ENCODE data around the gene TNPO3. TPM values are rescaled to one million over a fixed set of nuclear protein-coding genes. Genes with fewer than 3 reads are reported as not detected.
"Not testable (repeated sequence)": the region's sequence is repeated elsewhere in the genome, so short reads cannot be mapped to it uniquely, and the experiment has no call there.

Gene TNPO3
- total and polyA plus RNA-seq, 4 donors = 12.3 to 45.9 (median 25.9) TPM

DNA sequence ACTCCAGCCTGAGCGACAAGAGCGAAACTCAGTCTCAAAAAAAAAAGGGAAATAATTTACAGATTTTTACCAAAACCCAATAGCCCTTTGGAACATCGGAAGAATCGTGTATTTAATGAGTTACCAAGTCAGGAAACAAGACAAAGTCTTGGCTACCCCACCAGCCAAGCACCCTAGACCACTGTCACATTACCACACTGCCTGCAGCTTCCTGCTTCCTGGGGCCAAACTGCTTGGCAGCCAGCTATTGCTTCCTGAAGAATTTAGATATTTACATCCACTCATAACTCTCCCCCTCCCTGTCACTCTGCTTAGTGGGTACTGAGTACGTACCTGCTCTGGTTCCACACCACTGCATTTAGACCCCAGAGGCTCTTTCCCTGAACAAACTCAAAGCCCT lies 14.1 kb upstream of the TNPO3 start:
- ATAC-seq (ENCODE audit: insufficient read depth, low FRiP score) = no peak
- 20 to 47% methylated on average over 5 of the region's 5 CpGs for WGBS, 2 donors
- H3K4me1 ChIP-seq (ENCODE audit: control insufficient read depth in 5 of 5, insufficient read depth in 5 of 5, low read length in 5 of 5) = no peaks in the 10 kb centered on the region
- DNase-seq = no peak
- TF ChIP-seq, protein P1, sequence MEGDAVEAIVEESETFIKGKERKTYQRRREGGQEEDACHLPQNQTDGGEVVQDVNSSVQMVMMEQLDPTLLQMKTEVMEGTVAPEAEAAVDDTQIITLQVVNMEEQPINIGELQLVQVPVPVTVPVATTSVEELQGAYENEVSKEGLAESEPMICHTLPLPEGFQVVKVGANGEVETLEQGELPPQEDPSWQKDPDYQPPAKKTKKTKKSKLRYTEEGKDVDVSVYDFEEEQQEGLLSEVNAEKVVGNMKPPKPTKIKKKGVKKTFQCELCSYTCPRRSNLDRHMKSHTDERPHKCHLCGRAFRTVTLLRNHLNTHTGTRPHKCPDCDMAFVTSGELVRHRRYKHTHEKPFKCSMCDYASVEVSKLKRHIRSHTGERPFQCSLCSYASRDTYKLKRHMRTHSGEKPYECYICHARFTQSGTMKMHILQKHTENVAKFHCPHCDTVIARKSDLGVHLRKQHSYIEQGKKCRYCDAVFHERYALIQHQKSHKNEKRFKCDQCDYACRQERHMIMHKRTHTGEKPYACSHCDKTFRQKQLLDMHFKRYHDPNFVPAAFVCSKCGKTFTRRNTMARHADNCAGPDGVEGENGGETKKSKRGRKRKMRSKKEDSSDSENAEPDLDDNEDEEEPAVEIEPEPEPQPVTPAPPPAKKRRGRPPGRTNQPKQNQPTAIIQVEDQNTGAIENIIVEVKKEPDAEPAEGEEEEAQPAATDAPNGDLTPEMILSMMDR (IDR thresholded peaks at IDR 0.05; ENCODE audit: control extremely low read depth, extremely low read depth) = no peak
- no peak overlapping the region for H3K27ac ChIP-seq (ENCODE audit: low read depth in 1 of 2, low read length in 1 of 2)
- no peak overlapping the region for H3K9ac ChIP-seq (ENCODE audit: insufficient read depth in 1 of 2, low read length in 2 of 2)
- peaks cover 0 to 14% (median 0%) of the 10 kb centered on the region in 3 donors for H3K27me3 ChIP-seq (ENCODE audit: control insufficient read depth in 3 of 3, insufficient read depth in 3 of 3, low read length in 2 of 3)
- no peaks in the 10 kb centered on the region for H3K36me3 ChIP-seq (ENCODE audit: control insufficient read depth in 4 of 4, insufficient read depth in 4 of 4, low read length in 4 of 4)
- H3K9me3 ChIP-seq (ENCODE audit: control insufficient read depth in 4 of 4, insufficient read depth in 3 of 4, low read length in 3 of 4) = peaks cover 0 to 2% (median 0%) of the 10 kb centered on the region in 4 donors
- H3K4me3 ChIP-seq = no peak overlapping the region

DNA sequence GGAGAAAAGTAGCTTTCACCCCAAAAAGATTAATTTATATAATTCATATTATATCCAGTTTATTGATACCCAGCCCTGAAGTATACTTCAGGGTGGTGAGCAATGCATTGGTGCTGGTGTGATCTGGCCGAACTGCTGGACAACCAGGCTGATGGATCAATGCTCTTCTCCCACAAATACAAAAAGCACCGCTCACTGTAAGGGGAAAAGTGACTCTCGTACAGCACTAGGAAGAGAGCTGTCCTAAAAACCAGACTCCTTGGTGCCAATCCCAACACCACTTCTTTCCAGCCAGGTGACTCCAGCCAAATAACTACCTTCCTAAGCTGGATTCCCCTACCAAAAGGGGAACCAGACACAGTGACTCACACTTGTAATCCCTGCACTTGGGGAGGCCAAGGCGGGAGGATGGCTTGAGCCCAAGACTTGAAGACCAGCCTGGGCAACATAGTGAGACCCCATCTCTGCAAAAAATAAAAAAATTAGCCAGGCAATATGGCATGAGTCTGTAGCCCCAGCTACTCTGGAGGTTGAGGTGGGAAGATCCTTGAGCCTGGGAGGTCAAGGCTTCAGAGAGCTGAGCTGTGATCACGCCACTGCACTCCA lies 13.1 kb upstream of the TNPO3 start:
- H3K4me1 ChIP-seq (ENCODE audit: control insufficient read depth in 5 of 5, insufficient read depth in 5 of 5, low read length in 5 of 5) = no peaks in the 10 kb centered on the region
- H3K27ac ChIP-seq (ENCODE audit: low read depth in 1 of 2, low read length in 1 of 2) = no peak overlapping the region
- H3K9ac ChIP-seq (ENCODE audit: insufficient read depth in 1 of 2, low read length in 2 of 2) = no peak overlapping the region
- 90 to 91% methylated on average over 5 of the region's 5 CpGs for WGBS, 2 donors
- no peaks in the 10 kb centered on the region for H3K36me3 ChIP-seq (ENCODE audit: control insufficient read depth in 4 of 4, insufficient read depth in 4 of 4, low read length in 4 of 4)
- ATAC-seq (ENCODE audit: insufficient read depth, low FRiP score) = no peak
- peaks cover 0 to 11% (median 0%) of the 10 kb centered on the region in 3 donors for H3K27me3 ChIP-seq (ENCODE audit: control insufficient read depth in 3 of 3, insufficient read depth in 3 of 3, low read length in 2 of 3)
- DNase-seq = no peak
- H3K9me3 ChIP-seq (ENCODE audit: control insufficient read depth in 4 of 4, insufficient read depth in 3 of 4, low read length in 3 of 4) = peaks cover 0 to 2% (median 0%) of the 10 kb centered on the region in 4 donors
- TF ChIP-seq, protein P1 (IDR thresholded peaks at IDR 0.05; ENCODE audit: control extremely low read depth, extremely low read depth) = no peak
- H3K4me3 ChIP-seq = no peak overlapping the region

DNA sequence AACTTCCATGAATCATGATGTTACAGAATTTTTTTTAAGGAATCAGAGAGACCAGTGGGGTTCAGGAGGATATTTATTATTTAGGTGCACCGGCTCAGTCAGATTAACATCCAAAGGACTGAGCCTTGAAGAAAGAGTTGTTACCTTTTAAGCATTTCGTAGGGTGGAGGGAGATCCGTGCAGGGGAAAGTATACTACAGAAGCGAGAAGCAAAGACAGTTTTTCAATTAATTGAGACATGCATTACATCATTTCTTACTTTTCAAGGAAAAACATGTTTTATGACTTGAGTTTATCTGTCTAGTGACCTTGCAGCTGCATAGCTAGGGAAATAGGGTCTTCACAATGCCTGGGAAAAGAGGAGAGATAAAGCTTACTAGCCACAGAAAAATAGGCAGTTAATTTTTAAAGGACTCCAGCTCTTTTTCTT lies 12.2 kb upstream of the TNPO3 start:
- H3K9me3 ChIP-seq (ENCODE audit: control insufficient read depth in 4 of 4, insufficient read depth in 3 of 4, low read length in 3 of 4) = not testable (repeated sequence)

DNA sequence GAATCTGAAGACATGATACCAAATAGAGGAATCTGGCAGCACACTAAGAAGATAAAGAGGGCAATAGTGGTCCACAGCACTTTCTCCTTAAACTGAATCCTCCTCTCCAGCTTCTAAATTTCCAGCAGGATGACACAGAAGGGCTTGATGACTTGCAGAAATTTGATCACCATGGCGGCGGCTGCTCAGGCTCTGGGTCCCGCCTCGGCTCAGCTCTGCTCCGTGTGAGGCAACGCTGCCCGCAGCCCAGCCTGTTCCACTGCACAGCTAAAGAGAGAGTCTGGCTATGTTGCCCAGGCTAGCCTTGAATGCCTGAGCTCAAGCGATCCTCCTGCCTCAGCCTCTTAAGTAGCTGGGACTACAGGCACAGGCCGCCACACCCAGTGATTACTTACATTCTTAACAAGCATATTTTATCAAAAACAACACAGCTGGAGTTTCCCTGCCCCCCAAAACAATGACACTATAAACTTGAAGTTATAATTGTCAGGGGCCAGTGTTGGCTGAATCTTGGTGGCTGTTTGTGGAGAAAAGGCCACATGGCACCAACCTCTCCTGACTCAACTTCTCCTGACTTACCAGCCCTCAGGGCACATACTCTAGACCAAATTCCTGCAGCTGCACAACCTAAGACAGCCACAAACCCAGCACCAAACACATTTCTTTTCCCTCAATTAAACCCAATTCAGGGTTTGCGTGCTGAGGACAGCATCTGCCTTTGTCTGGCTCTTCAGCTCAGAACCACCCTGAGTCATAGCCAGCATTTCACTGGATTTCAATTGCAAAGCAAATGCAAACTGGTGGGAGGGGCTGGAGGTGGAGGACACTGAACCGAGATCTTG lies 11.6 kb upstream of the TNPO3 start:
- H3K27ac ChIP-seq (ENCODE audit: low read depth in 1 of 2, low read length in 1 of 2) = no peak overlapping the region
- H3K9me3 ChIP-seq (ENCODE audit: control insufficient read depth in 4 of 4, insufficient read depth in 3 of 4, low read length in 3 of 4) = peaks cover 0 to 2% (median 0%) of the 10 kb centered on the region in 4 donors
- no peak overlapping the region for H3K9ac ChIP-seq (ENCODE audit: insufficient read depth in 1 of 2, low read length in 2 of 2)
- ATAC-seq (ENCODE audit: insufficient read depth, low FRiP score) (no peak), DNase-seq (no peak)
- WGBS, 2 donors = 78 to 81% methylated on average over 11 of the region's 11 CpGs
- H3K36me3 ChIP-seq (ENCODE audit: control insufficient read depth in 4 of 4, insufficient read depth in 4 of 4, low read length in 4 of 4) = no peaks in the 10 kb centered on the region
- no peaks in the 10 kb centered on the region for H3K4me1 ChIP-seq (ENCODE audit: control insufficient read depth in 5 of 5, insufficient read depth in 5 of 5, low read length in 5 of 5)
- TF ChIP-seq, protein P1 (IDR thresholded peaks at IDR 0.05; ENCODE audit: control extremely low read depth, extremely low read depth) = no peak
- peaks cover 0 to 11% (median 0%) of the 10 kb centered on the region in 3 donors for H3K27me3 ChIP-seq (ENCODE audit: control insufficient read depth in 3 of 3, insufficient read depth in 3 of 3, low read length in 2 of 3)
- H3K4me3 ChIP-seq = no peak overlapping the region

More for the DNA sequence above, 12.2 kb upstream of the TNPO3 start:
- not testable (repeated sequence) for H3K4me1 ChIP-seq (ENCODE audit: control insufficient read depth in 5 of 5, insufficient read depth in 5 of 5, low read length in 5 of 5); DNase-seq; H3K36me3 ChIP-seq (ENCODE audit: control insufficient read depth in 4 of 4, insufficient read depth in 4 of 4, low read length in 4 of 4); ATAC-seq (ENCODE audit: insufficient read depth, low FRiP score); H3K27ac ChIP-seq (ENCODE audit: low read depth in 1 of 2, low read length in 1 of 2); H3K4me3 ChIP-seq; H3K9ac ChIP-seq (ENCODE audit: insufficient read depth in 1 of 2, low read length in 2 of 2)
- peaks cover 0 to 11% (median 0%) of the 10 kb centered on the region in 3 donors for H3K27me3 ChIP-seq (ENCODE audit: control insufficient read depth in 3 of 3, insufficient read depth in 3 of 3, low read length in 2 of 3)
- WGBS, 2 donors = 57 to 65% methylated on average over 4 of the region's 4 CpGs
